Activated CD4-positive, alpha-beta memory T cell treated with anti-CD3 and anti-CD28 coated beads for 36 hours (primary cell): ENCODE measurements around the gene FAM229B. TPM values are rescaled to one million over a fixed set of nuclear protein-coding genes. Genes with fewer than 3 reads are reported as not detected.

Experiments used
- CTCF ChIA-PET: fragments of 350-600 bp; sonication (Branson Sonifier 250); formaldehyde crosslinking; loops from one replicate; lab custom pipeline; 2021; ENCODE audit warnings: antibody characterized with exemption, inconsistent platforms; lab: Charles Lee
- POLR2A ChIA-PET: fragments of 350-600 bp; sonication (Branson Sonifier 250); formaldehyde crosslinking; loops from one replicate; lab custom pipeline; 2021; ENCODE audit warnings: antibody characterized with exemption; lab: Charles Lee
- DNase-seq: peaks from one replicate; pipeline ENCODE4 v3.0.0-alpha.2; 2020
- H3K27ac Mint-ChIP-seq: one replicate; pipeline ENCODE4 v1.8.0; 2021; ENCODE audit warnings: mixed read lengths
- H3K27me3 Mint-ChIP-seq: one replicate; pipeline ENCODE4 v1.8.0; 2021; ENCODE audit warnings: mixed read lengths
- H3K36me3 Mint-ChIP-seq: one replicate; pipeline ENCODE4 v1.8.0; 2021; ENCODE audit warnings: mixed read lengths
- H3K4me1 Mint-ChIP-seq: one replicate; pipeline ENCODE4 v1.8.0; 2021; ENCODE audit warnings: low read depth, mixed read lengths
- H3K4me3 Mint-ChIP-seq: one replicate; pipeline ENCODE4 v1.8.0; 2021; ENCODE audit warnings: mild to moderate bottlenecking, mixed read lengths
- H3K9me3 Mint-ChIP-seq: one replicate; pipeline ENCODE4 v1.8.0; 2021; ENCODE audit warnings: mixed read lengths
- intact Hi-C: fragments of 100-400 bp; cut with micrococcal nuclease; formaldehyde crosslinking; loops from one replicate; pipeline ENCODE4 v1.15.1; 2023
- total RNA-seq, 2 experiments: library from RNA; stranded (reverse); gene quantifications; one replicate each; pipeline ENCODE4 v1.2.3, GENCODE V29; 2021

The FAM229B gene
- total RNA-seq, 2 experiments from 2014 or later, result 6.7 to 7.3 TPM

DNA sequence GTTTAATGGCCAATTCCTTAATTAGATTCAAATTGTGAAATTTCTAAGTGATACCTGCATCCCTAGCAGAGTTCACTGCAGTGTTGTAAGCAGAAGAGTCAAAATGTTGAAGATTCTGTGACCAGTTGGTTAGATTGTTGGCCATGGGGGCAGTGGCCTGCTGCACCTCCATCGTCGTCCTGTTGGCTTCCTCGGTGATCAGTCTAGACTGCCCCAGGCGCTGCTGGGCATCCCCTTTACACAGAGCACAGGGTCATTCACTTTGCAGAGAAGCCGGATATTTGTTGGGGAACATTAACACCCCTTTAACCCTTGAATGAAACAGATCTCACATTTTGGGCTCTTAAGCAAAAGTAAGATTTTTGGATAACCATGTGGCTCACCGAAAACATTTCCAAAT, 60.7 kb downstream of the FAM229B start:
- CTCF ChIA-PET, result interaction anchor here (1.3 kb wide), 1 partner anchor 15 kb away, joined by 9 read pairs; no protein-coding TSS in a partner anchor
- Mint-ChIP-seq H3K4me1 (peaks cover 3% of the 10 kb centered on the region), H3K9me3 (no peaks in the 10 kb centered on the region), H3K27ac (no peak overlapping the region), H3K4me3 (no peak overlapping the region), H3K36me3 (no peaks in the 10 kb centered on the region), H3K27me3 (peaks cover 9% of the 10 kb centered on the region)
- POLR2A ChIA-PET, result no interaction called here
- intact Hi-C loops, result no loop called here
- DNase-seq, result no peak

- Mint-ChIP-seq H3K27ac (no peak overlapping the region), H3K9me3 (no peaks in the 10 kb centered on the region), H3K27me3 (peaks cover 11% of the 10 kb centered on the region), H3K36me3 (no peaks in the 10 kb centered on the region), H3K4me3 (no peak overlapping the region), H3K4me1 (peaks cover 11% of the 10 kb centered on the region)
- intact Hi-C loops, result no loop called here
- DNase-seq, result no peak
- POLR2A ChIA-PET, result no interaction called here
- CTCF ChIA-PET, result interaction anchor here (1.1 kb wide), 1 partner anchor 14 kb away, joined by 3 read pairs; no protein-coding TSS in a partner anchor
Observed at GRCh38 chr6:112149236-112149635, 61.8 kb downstream of the FAM229B start.

GRCh38 chr6:112149719-112150263, 62.4 kb downstream of the FAM229B start:
- Mint-ChIP-seq H3K36me3 (no peaks in the 10 kb centered on the region), H3K27me3 (peaks cover 11% of the 10 kb centered on the region), H3K4me3 (no peak overlapping the region), H3K4me1 (peaks cover 16% of the 10 kb centered on the region), H3K27ac (no peak overlapping the region), H3K9me3 (no peaks in the 10 kb centered on the region)
- DNase-seq, result no peak
- intact Hi-C loops, result no loop called here
- ChIA-PET POLR2A (no interaction called here), CTCF (interaction anchor here (1.1 kb wide), 1 partner anchor 13 kb away, joined by 3 read pairs; no protein-coding TSS in a partner anchor)

- DNase-seq, result peak; percentile 14
- Mint-ChIP-seq H3K36me3 (no peaks in the 10 kb centered on the region), H3K9me3 (no peaks in the 10 kb centered on the region), H3K4me3 (no peak overlapping the region), H3K27ac (no peak overlapping the region), H3K27me3 (peaks cover 11% of the 10 kb centered on the region), H3K4me1 (peaks cover 18% of the 10 kb centered on the region)
- ChIA-PET POLR2A (no interaction called here), CTCF (interaction anchor here (1.8 kb wide), 1 partner anchor 13 kb away, joined by 5 read pairs; no protein-coding TSS in a partner anchor)
- intact Hi-C loops, result no loop called here
Observed at GRCh38 chr6:112150363-112150762, 63.0 kb downstream of the FAM229B start.

Other genes with a start within 250 kb of the FAM229B start
- gene FYN, start 214.1 kb upstream of the FAM229B start, total RNA-seq, result 100 to 1,000 TPM; 353 to 365 TPM
- gene CCN6, start 33.5 kb upstream of the FAM229B start, total RNA-seq, result under 1 TPM in 1 of 2 experiments, not detected in 1; 0.70 TPM
- gene TUBE1, start 109 bp upstream of the FAM229B start, total RNA-seq, result 10 to 100 TPM; 37.2 to 39.2 TPM
- gene LAMA4, start 167.0 kb downstream of the FAM229B start, total RNA-seq, result not detected